SK-N-MC (cell line): ENCODE results near the gene DPF3.

Experiments
- EZH2 ChIP-seq: fragments of 200-600 bp; sonication (generic); IDR thresholded peaks from one replicate; pipeline ENCODE4 v1.6.1; 2017; ENCODE audit warnings: antibody characterized with exemption
- FOXP2 ChIP-seq: optimal IDR thresholded peaks from 2 replicates; pipeline ENCODE3; 2011; ENCODE audit warnings: mild to moderate bottlenecking, moderate library complexity; ENCODE audit not compliant: insufficient read depth; ENCODE audit errors: extremely low read length, control extremely low read depth
- POLR2AphosphoS5 ChIP-seq: IDR thresholded peaks from 2 replicates; pipeline ENCODE4 v1.6.1; 2012; ENCODE audit warnings: mild to moderate bottlenecking, low read depth, low read length, borderline replicate concordance

DNA sequence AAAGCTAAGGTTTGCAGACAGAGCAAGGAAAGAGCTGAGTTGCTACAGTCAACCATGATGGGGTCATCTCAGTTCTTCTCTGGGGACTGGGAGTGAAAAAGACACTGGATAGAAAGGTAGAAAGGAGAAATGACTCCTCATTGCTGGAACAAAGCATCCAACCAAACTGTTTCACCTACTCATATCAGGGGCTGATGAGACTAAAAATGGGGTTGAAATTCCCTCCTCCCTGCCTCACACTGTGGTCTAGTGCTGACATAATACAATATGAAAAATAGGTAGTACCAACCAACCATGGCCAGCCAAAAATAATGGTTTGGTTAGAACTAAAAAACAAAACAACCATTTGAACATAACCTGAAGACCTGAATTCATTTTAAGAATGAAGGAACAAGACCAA lies 220.7 kb downstream of the DPF3 start:
- TF ChIP-seq EZH2 = no peak
- no peak for TF ChIP-seq POLR2AphosphoS5
- TF ChIP-seq FOXP2 = no peak
